ENCODE data around the gene PLCB2.

PLCB2 gene

GRCh38 chr15:40264321-40265153, 43.2 kb downstream of the PLCB2 start:
- Histone ChIP-seq H3K27me3 (replicated peaks in 2 of 5; ENCODE audit: control insufficient read depth in 4 of 5, insufficient read depth in 5 of 5, low read length in 4 of 5) (peaks cover 0 to 4% (median 0%) of the 10 kb centered on the region in 5 experiments), H3K4me3 (ENCODE audit: control insufficient read depth in 1 of 7, extremely low read depth in 1 of 7, insufficient read depth in 4 of 7, low read depth in 2 of 7, low read length in 6 of 7) (no peak overlapping the region), H3K9me3 (ENCODE audit: control extremely low read depth in 1 of 5, control insufficient read depth in 4 of 5, insufficient read depth in 2 of 5, low read depth in 1 of 5, low read length in 4 of 5) (no peaks in the 10 kb centered on the region), H3K4me1 (ENCODE audit: control extremely low read depth in 1 of 4, control insufficient read depth in 4 of 4, insufficient read depth in 4 of 4, low read length in 3 of 4) (no peaks in the 10 kb centered on the region), H3K27ac (ENCODE audit: insufficient read depth in 1 of 2, low read depth in 1 of 2, low read length in 2 of 2, poor library complexity in 1 of 2, severe bottlenecking in 2 of 2) (no peak overlapping the region), H3K36me3 (ENCODE audit: control insufficient read depth in 4 of 4, insufficient read depth in 4 of 4, low read length in 3 of 4) (no peaks in the 10 kb centered on the region)
- CTCF ChIA-PET, result interaction anchor here (0.7 to 5.7 kb wide), 6 partner anchors 9 to 56 kb away, joined by 3 to 49 read pairs (median 6); no protein-coding TSS in a partner anchor
- WGBS (ENCODE audit: insufficient coverage), result 95% methylated on average over 12 of the region's 16 CpGs
- POLR2A ChIA-PET, result interaction anchor here (0.6 kb wide), 1 partner anchor 8 kb away, joined by 3 read pairs; no protein-coding TSS in a partner anchor
- no peak for DNase-seq

GRCh38 chr15:40263024-40263754, 44.5 kb downstream of the PLCB2 start:
- Histone ChIP-seq H3K36me3 (ENCODE audit: control insufficient read depth in 4 of 4, insufficient read depth in 4 of 4, low read length in 3 of 4) (no peaks in the 10 kb centered on the region), H3K27ac (ENCODE audit: insufficient read depth in 1 of 2, low read depth in 1 of 2, low read length in 2 of 2, poor library complexity in 1 of 2, severe bottlenecking in 2 of 2) (no peak overlapping the region), H3K4me1 (ENCODE audit: control extremely low read depth in 1 of 4, control insufficient read depth in 4 of 4, insufficient read depth in 4 of 4, low read length in 3 of 4) (peaks cover 0 to 6% (median 0%) of the 10 kb centered on the region in 4 experiments), H3K27me3 (replicated peaks in 2 of 5; ENCODE audit: control insufficient read depth in 4 of 5, insufficient read depth in 5 of 5, low read length in 4 of 5) (peaks cover 0 to 4% (median 0%) of the 10 kb centered on the region in 5 experiments), H3K9me3 (ENCODE audit: control extremely low read depth in 1 of 5, control insufficient read depth in 4 of 5, insufficient read depth in 2 of 5, low read depth in 1 of 5, low read length in 4 of 5) (no peaks in the 10 kb centered on the region), H3K4me3 (ENCODE audit: control insufficient read depth in 1 of 7, extremely low read depth in 1 of 7, insufficient read depth in 4 of 7, low read depth in 2 of 7, low read length in 6 of 7) (no peak overlapping the region)
- ChIA-PET CTCF (interaction anchor here (0.7 to 5.7 kb wide), 7 partner anchors 9 to 48 kb away, joined by 3 to 49 read pairs (median 7); no protein-coding TSS in a partner anchor), POLR2A (interaction anchor here (0.6 kb wide), 1 partner anchor 10 kb away, joined by 3 read pairs; no protein-coding TSS in a partner anchor)
- no peak for DNase-seq
- WGBS (ENCODE audit: insufficient coverage), result 98% methylated on average over 8 of the region's 12 CpGs

GRCh38 chr15:40259021-40259420, 48.7 kb downstream of the PLCB2 start:
- no peak for DNase-seq
- peaks cover 0 to 8% (median 5%) of the 10 kb centered on the region in 5 experiments for H3K27me3 ChIP-seq (replicated peaks in 2 of 5; ENCODE audit: control insufficient read depth in 4 of 5, insufficient read depth in 5 of 5, low read length in 4 of 5)
- whole genome bisulfite sequencing (ENCODE audit: insufficient coverage), result 60% methylated on average over 2 of the region's 7 CpGs
- no peak overlapping the region for H3K4me3 ChIP-seq (ENCODE audit: control insufficient read depth in 1 of 7, extremely low read depth in 1 of 7, insufficient read depth in 4 of 7, low read depth in 2 of 7, low read length in 6 of 7)
- H3K36me3 ChIP-seq (ENCODE audit: control insufficient read depth in 4 of 4, insufficient read depth in 4 of 4, low read length in 3 of 4), result no peaks in the 10 kb centered on the region
- peaks cover 0 to 6% (median 0%) of the 10 kb centered on the region in 4 experiments for H3K4me1 ChIP-seq (ENCODE audit: control extremely low read depth in 1 of 4, control insufficient read depth in 4 of 4, insufficient read depth in 4 of 4, low read length in 3 of 4)
- no peak overlapping the region for H3K27ac ChIP-seq (ENCODE audit: insufficient read depth in 1 of 2, low read depth in 1 of 2, low read length in 2 of 2, poor library complexity in 1 of 2, severe bottlenecking in 2 of 2)
- CTCF ChIA-PET, result interaction anchor here (0.9 to 3.3 kb wide), 4 partner anchors 9 to 32 kb away, joined by 3 to 26 read pairs (median 3); no protein-coding TSS in a partner anchor
- H3K9me3 ChIP-seq (ENCODE audit: control extremely low read depth in 1 of 5, control insufficient read depth in 4 of 5, insufficient read depth in 2 of 5, low read depth in 1 of 5, low read length in 4 of 5), result no peaks in the 10 kb centered on the region
- POLR2A ChIA-PET, result no interaction called here

- DNase-seq, result no peak
- H3K27me3 ChIP-seq (replicated peaks in 2 of 5; ENCODE audit: control insufficient read depth in 4 of 5, insufficient read depth in 5 of 5, low read length in 4 of 5), result peaks cover 0 to 13% (median 6%) of the 10 kb centered on the region in 5 experiments
- CTCF ChIA-PET, result interaction anchor here (0.6 to 3.3 kb wide), 5 partner anchors 8 to 32 kb away, joined by 3 to 26 read pairs (median 3); no protein-coding TSS in a partner anchor
- 77% methylated on average over 8 of the region's 8 CpGs for WGBS (ENCODE audit: insufficient coverage)
- no peak overlapping the region for H3K27ac ChIP-seq (ENCODE audit: insufficient read depth in 1 of 2, low read depth in 1 of 2, low read length in 2 of 2, poor library complexity in 1 of 2, severe bottlenecking in 2 of 2)
- POLR2A ChIA-PET, result no interaction called here
- H3K4me1 ChIP-seq (ENCODE audit: control extremely low read depth in 1 of 4, control insufficient read depth in 4 of 4, insufficient read depth in 4 of 4, low read length in 3 of 4), result peaks cover 0 to 6% (median under 1%) of the 10 kb centered on the region in 4 experiments
- no peak overlapping the region for H3K4me3 ChIP-seq (ENCODE audit: control insufficient read depth in 1 of 7, extremely low read depth in 1 of 7, insufficient read depth in 4 of 7, low read depth in 2 of 7, low read length in 6 of 7)
- H3K9me3 ChIP-seq (ENCODE audit: control extremely low read depth in 1 of 5, control insufficient read depth in 4 of 5, insufficient read depth in 2 of 5, low read depth in 1 of 5, low read length in 4 of 5), result no peaks in the 10 kb centered on the region
- H3K36me3 ChIP-seq (ENCODE audit: control insufficient read depth in 4 of 4, insufficient read depth in 4 of 4, low read length in 3 of 4), result no peaks in the 10 kb centered on the region
Observed at GRCh38 chr15:40258544-40258943, 49.2 kb downstream of the PLCB2 start.

GRCh38 chr15:40257656-40258450, 49.9 kb downstream of the PLCB2 start:
- ChIA-PET POLR2A (no interaction called here), CTCF (interaction anchor here (0.6 to 3.3 kb wide), 3 partner anchors 12 to 21 kb away, joined by 3 to 26 read pairs (median 3); no protein-coding TSS in a partner anchor)
- 74% methylated on average over 6 of the region's 9 CpGs for WGBS (ENCODE audit: insufficient coverage)
- Histone ChIP-seq H3K27me3 (replicated peaks in 2 of 5; ENCODE audit: control insufficient read depth in 4 of 5, insufficient read depth in 5 of 5, low read length in 4 of 5) (peaks cover 0 to 19% (median 9%) of the 10 kb centered on the region in 5 experiments), H3K9me3 (ENCODE audit: control extremely low read depth in 1 of 5, control insufficient read depth in 4 of 5, insufficient read depth in 2 of 5, low read depth in 1 of 5, low read length in 4 of 5) (no peaks in the 10 kb centered on the region), H3K4me1 (ENCODE audit: control extremely low read depth in 1 of 4, control insufficient read depth in 4 of 4, insufficient read depth in 4 of 4, low read length in 3 of 4) (peaks cover 0 to 10% (median 8%) of the 10 kb centered on the region in 4 experiments), H3K36me3 (ENCODE audit: control insufficient read depth in 4 of 4, insufficient read depth in 4 of 4, low read length in 3 of 4) (no peaks in the 10 kb centered on the region), H3K4me3 (ENCODE audit: control insufficient read depth in 1 of 7, extremely low read depth in 1 of 7, insufficient read depth in 4 of 7, low read depth in 2 of 7, low read length in 6 of 7) (no peak overlapping the region), H3K27ac (ENCODE audit: insufficient read depth in 1 of 2, low read depth in 1 of 2, low read length in 2 of 2, poor library complexity in 1 of 2, severe bottlenecking in 2 of 2) (no peak overlapping the region)
- no peak for DNase-seq

- Histone ChIP-seq H3K9me3 (ENCODE audit: control extremely low read depth in 1 of 5, control insufficient read depth in 4 of 5, insufficient read depth in 2 of 5, low read depth in 1 of 5, low read length in 4 of 5) (no peaks in the 10 kb centered on the region), H3K4me3 (ENCODE audit: control insufficient read depth in 1 of 7, extremely low read depth in 1 of 7, insufficient read depth in 4 of 7, low read depth in 2 of 7, low read length in 6 of 7) (no peak overlapping the region), H3K27ac (ENCODE audit: insufficient read depth in 1 of 2, low read depth in 1 of 2, low read length in 2 of 2, poor library complexity in 1 of 2, severe bottlenecking in 2 of 2) (no peak overlapping the region), H3K36me3 (ENCODE audit: control insufficient read depth in 4 of 4, insufficient read depth in 4 of 4, low read length in 3 of 4) (no peaks in the 10 kb centered on the region), H3K27me3 (replicated peaks in 2 of 5; ENCODE audit: control insufficient read depth in 4 of 5, insufficient read depth in 5 of 5, low read length in 4 of 5) (peaks cover 0 to 29% (median 11%) of the 10 kb centered on the region in 5 experiments), H3K4me1 (ENCODE audit: control extremely low read depth in 1 of 4, control insufficient read depth in 4 of 4, insufficient read depth in 4 of 4, low read length in 3 of 4) (peaks cover 0 to 17% (median 16%) of the 10 kb centered on the region in 4 experiments)
- ChIA-PET CTCF (interaction anchor here (3.3 kb wide), 1 partner anchor 17 kb away, joined by 26 read pairs; no protein-coding TSS in a partner anchor), POLR2A (no interaction called here)
- peak in 1 of 3 donors; percentile 40 for DNase-seq
- 85% methylated on average over 16 of the region's 17 CpGs for WGBS (ENCODE audit: insufficient coverage)
Observed at GRCh38 chr15:40256638-40257235, 51.0 kb downstream of the PLCB2 start.
